SU-DHL-6 (cell line): Measurements from ENCODE around the gene ADCY7.

Experiments
- CTCF ChIP-seq: fragments of 200-600 bp; sonication (generic); IDR thresholded peaks from one replicate; pipeline ENCODE4 v1.5.1; 2017; ENCODE audit warnings: antibody characterized with exemption, mild to moderate bottlenecking, low read length, moderate library complexity; ENCODE audit not compliant: insufficient read depth, poor library complexity, severe bottlenecking
- EZH2phosphoT487 ChIP-seq: fragments of 200-600 bp; sonication (generic), shearing (Covaris generic); conservative IDR thresholded peaks from 2 replicates; pipeline ENCODE4 v1.6.1; 2018; ENCODE audit warnings: mild to moderate bottlenecking, antibody characterized with exemption, low read length, moderate library complexity, mixed read lengths

- TF ChIP-seq CTCF (no peak), EZH2phosphoT487 (no peak)
These were observed 25.6 kb downstream of the ADCY7 start for GRCh38 chr16:50291719-50292565.
